Hepatic stellate cell (primary cell): Measurements from ENCODE around the gene SH3RF3.

ENCODE experiments used
- DNase-seq: peaks from one replicate; pipeline ENCODE4 v3.0.0; 2011; ENCODE audit warnings: low spot score

The SH3RF3 gene

GRCh38 chr2:109340381-109340780 is 211.4 kb downstream of the SH3RF3 start:
- DNase-seq = no peak

DNA sequence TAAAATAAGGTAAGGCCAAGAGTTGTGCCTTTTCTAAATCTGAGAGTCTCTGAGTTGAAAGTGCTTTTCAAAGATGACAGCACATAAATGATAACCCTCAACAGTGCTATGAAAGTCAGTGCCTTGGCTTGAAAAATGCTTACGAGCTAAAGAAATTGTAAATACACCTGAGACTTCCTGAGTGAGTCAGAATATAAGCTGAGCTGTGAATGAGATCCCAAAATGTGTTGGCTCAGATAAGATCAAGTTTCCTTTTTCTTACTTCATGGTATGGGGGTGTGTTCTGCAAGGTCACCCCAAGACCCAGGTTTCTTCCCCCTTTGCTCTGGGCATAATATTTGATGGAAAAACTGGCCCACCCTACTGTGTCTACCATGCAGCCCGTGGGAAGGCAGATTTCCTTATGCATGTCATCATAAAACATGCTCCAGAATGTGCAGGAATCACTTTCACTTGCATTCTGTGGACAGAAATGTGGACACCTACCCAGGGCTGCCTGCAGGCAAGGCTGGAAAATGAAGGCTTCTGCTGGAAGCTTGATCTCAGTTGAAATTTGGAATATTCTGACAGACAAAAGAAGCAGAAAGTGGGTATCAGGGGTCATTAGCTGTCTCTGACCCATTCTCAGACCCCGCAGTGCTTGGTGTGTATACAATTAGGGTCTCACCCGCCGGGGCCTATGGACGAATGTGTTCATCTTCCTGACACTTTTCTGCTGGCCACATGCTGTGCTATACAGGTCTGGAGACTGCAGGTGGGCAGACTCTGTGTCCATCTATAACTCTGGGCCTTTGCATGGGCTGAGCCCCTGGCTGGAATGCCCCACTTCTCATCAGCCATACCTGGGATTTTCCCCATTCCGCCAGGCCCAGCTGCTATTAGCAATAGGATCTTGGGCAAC is 212.6 kb downstream of the SH3RF3 start:
- DNase-seq = no peak

DNA sequence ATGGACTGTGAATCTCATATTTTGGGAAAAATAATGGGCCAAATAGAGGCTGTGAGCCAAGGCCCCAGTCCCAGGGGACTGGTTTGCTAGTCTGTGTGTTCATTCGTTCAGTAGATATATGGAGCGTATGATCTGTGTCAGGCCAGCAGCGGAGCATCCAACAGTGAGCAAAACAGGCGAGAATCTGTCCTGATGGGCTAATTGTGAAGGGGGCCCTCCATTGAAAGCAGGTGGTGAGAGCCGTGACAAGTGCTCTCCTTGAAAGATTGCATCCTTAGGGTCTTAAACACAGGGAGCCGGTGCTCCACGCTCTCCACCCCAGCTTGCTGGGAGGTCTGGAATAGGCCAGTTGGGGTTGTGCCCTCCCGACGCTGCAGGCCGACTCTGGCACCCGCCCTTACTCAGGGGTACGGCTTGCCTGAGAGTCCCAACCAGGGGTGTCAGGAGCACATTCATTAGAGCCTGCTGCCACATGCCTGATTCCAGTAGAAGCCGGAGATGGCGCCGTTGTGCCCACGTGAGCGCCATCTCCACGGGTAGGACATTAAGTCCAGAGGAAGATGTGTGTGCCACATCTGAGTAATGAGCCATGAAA is 213.3 kb downstream of the SH3RF3 start:
- DNase-seq = no peak

DNA sequence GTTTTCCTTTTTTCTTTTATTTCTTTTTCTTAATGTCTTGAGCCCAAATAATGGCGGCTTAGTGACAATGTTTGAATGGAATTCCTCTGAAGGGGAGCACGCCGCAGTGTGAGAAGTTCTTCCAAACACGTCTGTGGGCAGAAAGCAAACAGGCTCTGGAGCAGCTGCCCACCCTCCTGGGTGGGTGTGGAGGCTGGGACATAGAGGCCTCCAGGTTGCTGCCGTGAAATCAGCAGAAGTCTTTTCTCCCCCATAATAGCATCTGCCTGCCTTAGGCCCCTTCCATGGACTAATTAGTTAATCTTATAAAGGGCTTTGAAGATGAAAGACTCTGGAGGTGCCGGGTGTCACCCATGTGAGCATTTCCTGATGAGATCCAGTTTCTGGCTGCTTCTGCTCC is 213.9 kb downstream of the SH3RF3 start:
- no peak for DNase-seq

GRCh38 chr2:109343460-109343859 is 214.5 kb downstream of the SH3RF3 start:
- DNase-seq = no peak

DNA sequence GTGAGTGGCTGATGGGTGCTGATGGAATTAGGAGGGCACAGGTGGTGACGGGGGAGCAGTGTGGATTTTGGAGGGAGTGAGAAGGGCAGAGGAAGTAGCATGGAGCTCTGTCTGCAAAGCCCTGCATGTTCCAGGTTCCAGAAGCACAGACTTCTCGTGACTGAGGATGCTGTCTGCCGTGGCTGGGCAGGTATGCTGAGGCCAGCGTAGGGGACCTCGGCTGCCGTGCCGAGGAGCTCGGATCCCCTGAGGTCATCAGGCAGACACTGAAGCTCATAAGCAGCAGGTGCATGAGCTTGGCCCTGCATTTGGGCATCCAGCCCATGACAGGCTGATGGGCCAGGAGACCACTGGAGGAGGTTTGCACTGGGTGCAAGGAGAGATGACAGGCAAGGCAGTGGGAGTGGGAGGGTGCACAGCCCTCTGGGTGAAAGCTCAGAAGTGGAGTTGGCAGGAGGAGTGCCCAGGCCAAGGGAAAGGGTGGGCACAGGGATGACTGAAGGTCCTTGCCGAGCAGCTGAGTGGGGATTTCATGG is 215.3 kb downstream of the SH3RF3 start:
- DNase-seq = no peak

GRCh38 chr2:109345091-109345490 is 216.1 kb downstream of the SH3RF3 start:
- DNase-seq = no peak

- DNase-seq = no peak
These were observed 216.9 kb downstream of the SH3RF3 start for GRCh38 chr2:109345653-109346480.

DNA sequence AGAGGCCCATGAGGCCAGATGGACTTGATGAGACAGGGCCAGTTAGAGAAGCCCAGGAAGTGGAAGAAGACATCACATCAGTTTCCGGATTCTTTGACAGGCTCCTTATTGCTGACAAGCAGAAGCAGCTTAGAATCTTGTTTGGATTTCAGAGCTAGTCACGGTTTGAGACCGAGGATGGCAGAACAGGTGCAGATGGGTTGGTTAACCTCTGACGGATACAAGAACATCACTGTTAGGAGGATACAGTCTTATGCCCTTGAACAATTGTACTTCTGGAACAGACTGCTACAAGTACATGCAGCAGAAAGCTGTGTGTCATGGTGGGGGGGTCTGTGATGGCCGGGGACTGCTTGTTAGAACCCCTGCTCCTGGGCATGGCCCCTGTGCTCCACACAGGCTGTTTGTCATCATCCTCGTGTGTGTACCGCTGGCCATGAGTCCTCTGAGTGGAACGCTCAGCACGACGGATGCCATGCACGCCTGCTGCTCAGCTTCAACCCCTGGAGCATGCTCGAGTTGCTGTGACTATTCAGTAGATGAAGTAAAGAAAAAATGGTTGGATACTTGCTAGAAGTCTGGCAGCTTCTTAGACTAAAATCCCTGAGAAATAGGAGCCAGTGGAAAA is 217.7 kb downstream of the SH3RF3 start:
- DNase-seq = no peak

GRCh38 chr2:109347626-109348025 is 218.6 kb downstream of the SH3RF3 start:
- DNase-seq = no peak

- no peak for DNase-seq
These were observed 219.2 kb downstream of the SH3RF3 start for GRCh38 chr2:109348190-109348589.

GRCh38 chr2:109348671-109349502 is 219.9 kb downstream of the SH3RF3 start:
- DNase-seq = no peak

DNA sequence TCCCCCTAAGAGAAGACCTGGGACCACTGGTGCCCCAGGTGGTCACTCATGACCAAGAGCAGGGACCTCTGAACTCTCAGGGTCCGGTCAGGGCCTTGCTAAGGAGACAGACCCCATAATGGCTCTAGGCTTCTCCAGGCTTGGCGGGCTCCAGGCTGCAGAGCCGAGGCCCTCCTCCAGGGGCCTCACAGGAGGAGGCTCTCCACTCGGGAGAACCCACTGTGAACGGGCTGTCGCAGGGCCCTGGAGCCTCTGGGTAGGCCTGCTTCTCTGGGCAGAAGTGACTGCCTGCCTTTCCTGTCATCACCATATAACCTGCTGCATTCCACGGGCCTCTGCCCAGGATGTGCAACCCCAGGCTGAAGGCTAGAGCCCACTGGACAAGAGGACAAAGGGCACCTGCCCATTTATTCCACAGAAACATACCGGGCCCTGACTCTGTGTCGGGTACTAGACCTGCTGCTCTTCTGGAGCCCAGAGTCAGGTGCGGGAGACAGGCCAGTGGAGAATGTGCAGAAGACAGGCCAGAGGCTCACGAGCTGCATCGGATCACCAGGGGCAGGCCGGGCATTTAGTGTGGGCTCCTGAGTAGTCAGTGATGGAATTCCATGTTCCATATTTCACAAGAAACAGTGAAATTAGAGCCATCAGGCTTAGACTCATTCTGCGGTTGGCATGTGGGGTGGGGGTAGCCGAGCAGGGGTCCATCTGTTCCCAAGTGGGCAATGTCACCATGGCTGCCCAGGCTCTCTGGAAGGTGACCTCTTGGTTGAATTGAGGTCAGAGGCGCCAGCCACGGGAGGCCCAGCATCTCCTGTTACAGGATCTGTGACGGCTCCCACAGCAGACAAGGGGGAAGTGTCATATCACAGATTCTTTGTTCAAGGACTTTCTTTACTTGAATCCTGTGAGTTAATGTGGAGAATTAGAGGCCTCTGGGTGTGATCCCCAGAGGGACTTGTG is 220.8 kb downstream of the SH3RF3 start:
- no peak for DNase-seq

DNA sequence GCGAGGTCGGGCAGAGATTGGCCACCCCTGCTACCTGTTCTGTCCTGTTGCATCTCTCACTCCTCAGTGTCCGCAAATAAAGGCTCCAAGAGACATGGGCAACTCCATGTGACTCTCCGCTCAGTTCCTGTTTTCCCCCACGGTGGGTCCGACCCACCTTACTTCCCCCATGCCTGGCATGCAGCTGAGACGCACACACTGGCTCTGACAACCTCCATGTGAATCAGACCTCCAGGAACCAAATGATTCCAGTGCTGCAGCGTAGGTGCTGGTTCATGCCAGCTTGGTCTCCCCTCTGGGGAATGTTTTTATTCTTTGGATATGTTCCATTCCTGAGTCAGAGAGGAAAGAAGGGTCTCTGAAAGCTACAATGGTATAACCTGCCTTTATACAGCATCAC is 221.5 kb downstream of the SH3RF3 start:
- DNase-seq = no peak

DNA sequence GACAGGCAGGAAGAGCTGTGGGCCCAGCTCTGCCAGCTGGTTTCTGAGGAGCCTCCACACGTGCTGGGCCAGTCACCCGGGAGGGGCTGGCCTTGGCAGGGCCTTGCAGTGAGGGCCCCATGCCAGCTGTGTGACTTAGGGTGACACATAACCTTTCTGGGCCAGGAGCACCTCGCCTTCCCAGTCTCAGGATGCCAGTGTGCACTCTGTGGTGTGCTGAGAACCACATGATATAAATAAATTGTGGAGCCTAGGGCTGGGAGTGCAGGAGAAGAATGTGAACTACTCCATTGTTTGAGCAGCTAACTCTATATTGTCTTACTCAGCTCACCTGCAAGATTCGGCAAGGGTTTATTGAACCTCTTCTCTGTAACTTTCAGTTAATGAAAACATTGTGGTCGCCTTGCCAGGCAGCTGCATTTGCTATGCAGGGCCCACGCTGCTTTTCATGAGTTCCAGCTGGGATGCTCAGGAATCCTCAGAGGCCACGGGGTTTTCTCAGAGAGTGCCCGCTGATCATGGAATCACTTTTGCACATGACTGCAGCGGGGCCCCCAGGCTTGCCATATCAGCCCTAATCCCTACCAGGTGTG is 222.3 kb downstream of the SH3RF3 start:
- peak; percentile 71 for DNase-seq

DNA sequence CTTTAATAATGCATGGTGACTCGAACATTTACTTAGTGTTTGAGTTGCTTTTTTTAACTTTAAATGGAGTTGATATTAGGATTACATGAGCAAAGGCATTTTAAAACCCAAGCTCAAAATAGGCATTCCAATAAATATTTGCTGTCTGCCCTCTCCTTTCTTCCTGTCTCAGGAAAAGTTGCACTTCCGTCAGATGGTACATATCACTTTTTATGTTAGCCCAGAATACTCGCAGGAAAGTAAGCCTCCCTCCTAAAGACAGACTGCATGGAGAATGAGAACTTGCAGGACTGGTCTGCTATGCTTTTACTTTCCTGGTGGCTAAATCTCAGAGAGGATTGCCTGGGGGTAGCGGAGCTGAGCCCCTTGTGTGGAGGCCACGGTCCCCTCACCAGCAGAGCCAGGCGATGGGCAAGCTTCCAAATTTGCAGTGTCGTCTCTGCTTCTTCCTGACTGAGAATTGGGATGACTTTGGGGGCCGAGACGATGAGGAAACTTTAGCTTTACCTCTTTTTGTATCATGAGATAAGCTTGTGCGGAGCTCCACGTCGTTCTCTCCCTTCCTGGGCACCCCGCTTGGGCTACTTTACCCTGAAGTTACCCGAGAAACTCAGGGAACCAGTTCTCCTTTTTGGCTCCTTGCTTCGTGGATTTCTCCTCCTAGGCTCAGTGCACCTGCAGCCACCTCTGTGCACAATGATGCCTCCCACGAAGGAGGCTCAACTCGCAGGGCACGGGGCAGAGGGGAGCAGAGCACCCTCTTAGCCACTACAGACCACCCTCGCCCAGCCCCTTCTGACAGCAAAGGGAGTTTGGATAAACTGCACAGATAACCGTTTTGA is 223.3 kb downstream of the SH3RF3 start:
- DNase-seq = no peak

DNA sequence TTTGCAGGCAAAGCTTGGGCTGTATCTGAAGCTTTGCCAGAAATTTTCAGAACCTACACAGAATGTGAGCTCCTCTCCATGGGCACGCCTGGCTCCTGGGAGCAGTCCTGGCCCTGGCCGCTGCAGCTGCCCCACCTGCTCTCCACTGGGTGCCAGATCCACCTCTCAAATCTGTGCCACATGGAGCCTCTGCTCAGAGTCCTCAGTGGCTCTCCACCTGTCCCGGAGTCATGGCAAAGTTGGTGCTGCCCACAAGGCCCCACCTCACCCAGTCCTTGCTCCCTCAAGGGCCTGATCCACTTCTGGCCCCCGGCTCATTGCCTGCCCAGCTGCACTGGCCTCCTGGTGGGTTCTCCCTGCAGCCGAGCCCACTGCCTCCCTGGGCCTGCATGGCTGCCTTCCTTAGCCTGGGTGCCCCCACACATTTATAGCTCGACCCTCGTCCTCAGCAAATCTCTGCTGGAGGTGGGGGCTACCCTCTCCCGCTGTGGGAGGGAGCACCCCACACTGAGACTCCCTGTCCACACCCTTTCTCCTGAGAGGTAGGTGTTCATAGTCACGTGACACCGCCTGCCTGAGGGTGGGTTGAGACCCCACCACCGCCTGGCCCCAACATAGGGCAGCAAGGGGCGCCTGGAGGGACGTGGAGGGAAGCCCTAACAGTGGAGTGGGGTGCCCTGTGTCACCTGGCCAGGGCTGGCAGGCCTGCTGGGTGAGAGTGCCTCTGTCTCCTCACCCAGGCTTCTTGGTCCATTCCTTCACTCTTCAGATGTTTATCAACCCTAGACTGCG is 224.1 kb downstream of the SH3RF3 start:
- DNase-seq = no peak
